H9 (cell line): ENCODE data around the gene WDR88. TPM values are rescaled to one million over a fixed set of nuclear protein-coding genes. Genes with fewer than 3 reads are reported as not detected.

Experiments
- DNase-seq: peaks from one replicate; pipeline ENCODE4 v3.0.0-alpha.2; 2017
- H2AFZ ChIP-seq: one replicate; pipeline ENCODE4 v1.6.1; 2013; ENCODE audit warnings: mild to moderate bottlenecking, low read length, control low read depth, moderate library complexity
- H2AK5ac ChIP-seq: 2 replicates; pipeline ENCODE4 v1.6.1; 2013; ENCODE audit warnings: low read length, control low read depth, mixed read lengths; ENCODE audit not compliant: insufficient read length
- H2BK120ac ChIP-seq: one replicate; pipeline ENCODE4 v1.6.1; 2013; ENCODE audit warnings: low read depth, mild to moderate bottlenecking, low read length, control low read depth, inconsistent platforms; ENCODE audit not compliant: poor library complexity, severe bottlenecking
- H2BK12ac ChIP-seq: 2 replicates; pipeline ENCODE4 v1.6.1; 2013; ENCODE audit warnings: low read length, control low read depth, mixed read lengths, low read depth; ENCODE audit not compliant: insufficient read length
- H2BK15ac ChIP-seq: 2 replicates; pipeline ENCODE4 v1.6.1; 2013; ENCODE audit warnings: low read depth, low read length, control low read depth
- H2BK20ac ChIP-seq: one replicate; pipeline ENCODE4 v1.6.1; 2013; ENCODE audit warnings: low read depth, mild to moderate bottlenecking, low read length, control low read depth, inconsistent platforms; ENCODE audit not compliant: poor library complexity, severe bottlenecking
- H2BK5ac ChIP-seq: 2 replicates; pipeline ENCODE4 v1.6.1; 2013; ENCODE audit warnings: low read length, control low read depth, mixed read lengths; ENCODE audit not compliant: insufficient read length
- H3K14ac ChIP-seq: 2 replicates; pipeline ENCODE4 v1.6.1; 2013; ENCODE audit warnings: low read length, control low read depth; ENCODE audit not compliant: insufficient read depth
- H3K18ac ChIP-seq: 2 replicates; pipeline ENCODE4 v1.6.1; 2013; ENCODE audit warnings: low read depth, mild to moderate bottlenecking, mixed read lengths, low read length, control low read depth; ENCODE audit not compliant: insufficient read length
- H3K23ac ChIP-seq: 2 replicates; pipeline ENCODE4 v1.6.1; 2013; ENCODE audit warnings: low read length, control low read depth, mixed read lengths, low read depth; ENCODE audit not compliant: insufficient read length
- H3K23me2 ChIP-seq: 2 replicates; pipeline ENCODE4 v1.6.1; 2013; ENCODE audit warnings: low read depth, mild to moderate bottlenecking, mixed read lengths, low read length, control low read depth; ENCODE audit not compliant: insufficient read length, poor library complexity, severe bottlenecking
- H3K27ac ChIP-seq: 2 replicates; pipeline ENCODE4 v1.5.1; 2013; ENCODE audit warnings: low read length, control low read depth, mixed read lengths, low read depth; ENCODE audit not compliant: insufficient read length
- H3K27me3 ChIP-seq: 2 replicates; pipeline ENCODE4 v1.6.1; 2013; ENCODE audit warnings: low read length, control low read depth, inconsistent platforms; ENCODE audit not compliant: insufficient read depth
- H3K4ac ChIP-seq: 2 replicates; pipeline ENCODE4 v1.6.1; 2013; ENCODE audit warnings: low read depth, mild to moderate bottlenecking, control low read depth, inconsistent platforms, low read length, moderate library complexity
- H3K4me1 ChIP-seq: 2 replicates; pipeline ENCODE4 v1.6.1; 2013; ENCODE audit warnings: low read length, control low read depth, inconsistent platforms; ENCODE audit not compliant: insufficient read depth
- H3K4me2 ChIP-seq: 2 replicates; pipeline ENCODE4 v1.6.1; 2013; ENCODE audit warnings: low read length, control low read depth, mixed read lengths; ENCODE audit not compliant: insufficient read length, insufficient read depth
- H3K56ac ChIP-seq: 2 replicates; pipeline ENCODE4 v1.6.1; 2013; ENCODE audit warnings: low read depth, mild to moderate bottlenecking, mixed read lengths, low read length, control low read depth; ENCODE audit not compliant: insufficient read length
- H3K79me1 ChIP-seq: 2 replicates; pipeline ENCODE4 v1.6.1; 2013; ENCODE audit warnings: low read depth, mild to moderate bottlenecking, moderate library complexity, low read length, control low read depth, inconsistent platforms; ENCODE audit not compliant: insufficient read depth, poor library complexity, severe bottlenecking
- H3K79me2 ChIP-seq: 2 replicates; pipeline ENCODE4 v1.6.1; 2013; ENCODE audit warnings: low read length, control low read depth, inconsistent platforms; ENCODE audit not compliant: insufficient read depth
- H3K9ac ChIP-seq: 2 replicates; pipeline ENCODE4 v1.6.1; 2013; ENCODE audit warnings: low read length, control low read depth, mixed read lengths; ENCODE audit not compliant: insufficient read length; ENCODE audit errors: extremely low read depth
- H3K9me3 ChIP-seq: one replicate; pipeline ENCODE4 v1.6.1; 2013; ENCODE audit warnings: low read depth, low read length, inconsistent platforms; ENCODE audit not compliant: control insufficient read depth
- H3T11ph ChIP-seq: one replicate; pipeline ENCODE4 v1.6.1; 2013; ENCODE audit warnings: mild to moderate bottlenecking, low read length, control low read depth, inconsistent platforms
- H4K20me1 ChIP-seq: one replicate; pipeline ENCODE4 v1.6.1; 2013; ENCODE audit not compliant: control insufficient read depth, insufficient read length, insufficient read depth
- H4K5ac ChIP-seq: 2 replicates; pipeline ENCODE4 v1.6.1; 2013; ENCODE audit warnings: low read depth, mild to moderate bottlenecking, mixed read lengths, low read length, control low read depth; ENCODE audit not compliant: insufficient read length
- H4K8ac ChIP-seq: replicated peaks from 2 replicates; pipeline ENCODE4 v1.6.1; 2013; ENCODE audit warnings: low read length, control low read depth, mixed read lengths, low read depth; ENCODE audit not compliant: insufficient read length
- H4K91ac ChIP-seq: 2 replicates; pipeline ENCODE4 v1.6.1; 2013; ENCODE audit warnings: low read depth, mild to moderate bottlenecking, moderate library complexity, mixed read lengths, low read length, control low read depth; ENCODE audit not compliant: insufficient read length
- H3K27ac Mint-ChIP-seq, 3 experiments: 2 replicates in 2 of 3; 3 replicates in 1 of 3; pipeline ENCODE4 v1.8.0; 2020 to 2021; ENCODE audit warnings: mixed read lengths in 3 of 3, mild to moderate bottlenecking in 1 of 3, moderate library complexity in 1 of 3
- H3K27me3 Mint-ChIP-seq: 2 replicates; pipeline ENCODE4 v1.8.0; 2021; ENCODE audit warnings: low read depth, mild to moderate bottlenecking, moderate library complexity, mixed read lengths
- H3K36me3 Mint-ChIP-seq, 3 experiments: 2 replicates in 2 of 3; 3 replicates in 1 of 3; pipeline ENCODE4 v1.8.0; 2020 to 2021; ENCODE audit warnings: low read depth in 3 of 3, mixed read lengths in 3 of 3; ENCODE audit not compliant: insufficient read depth in 1 of 3
- H3K4me1 Mint-ChIP-seq, 2 experiments: 2 replicates each; pipeline ENCODE4 v1.8.0; 2020; ENCODE audit warnings: mixed read lengths in 2 of 2
- H3K4me3 Mint-ChIP-seq, 2 experiments: 2 replicates in 1 of 2; 3 replicates in 1 of 2; pipeline ENCODE4 v1.8.0; 2020 to 2021; ENCODE audit warnings: mild to moderate bottlenecking in 2 of 2, mixed read lengths in 2 of 2, moderate library complexity in 1 of 2
- H3K9me3 Mint-ChIP-seq, 2 experiments: 2 replicates in 1 of 2; 3 replicates in 1 of 2; pipeline ENCODE4 v1.8.0; 2020; ENCODE audit warnings: mild to moderate bottlenecking in 2 of 2, mixed read lengths in 2 of 2, moderate library complexity in 1 of 2
- WGBS: extraction: QIAGEN DNeasy Blood & Tissue Kit; methylation state at CpG from one replicate; pipeline ENCODE4 v1.1.7; 2013; ENCODE audit warnings: missing lambda C conversion rate, low lambda C conversion rate, mixed read lengths; ENCODE audit not compliant: insufficient read length; ENCODE audit errors: extremely low coverage; 5-methylcytosine and 5-hydroxymethylcytosine counted together
- total RNA-seq: library from RNA; stranded (reverse); gene quantifications from 2 replicates; pipeline ENCODE4 v1.2.1, GENCODE V29; 2021
- TF ChIP-seq, protein P1 (sequence below): fragments of 200-600 bp; sonication (generic); conservative IDR thresholded peaks from 3 replicates; pipeline ENCODE4 v1.8.0; 2021; ENCODE audit warnings: antibody characterized with exemption, mild to moderate bottlenecking

Gene WDR88
- total RNA-seq, 1 experiment from 2014 or later: not detected

DNA sequence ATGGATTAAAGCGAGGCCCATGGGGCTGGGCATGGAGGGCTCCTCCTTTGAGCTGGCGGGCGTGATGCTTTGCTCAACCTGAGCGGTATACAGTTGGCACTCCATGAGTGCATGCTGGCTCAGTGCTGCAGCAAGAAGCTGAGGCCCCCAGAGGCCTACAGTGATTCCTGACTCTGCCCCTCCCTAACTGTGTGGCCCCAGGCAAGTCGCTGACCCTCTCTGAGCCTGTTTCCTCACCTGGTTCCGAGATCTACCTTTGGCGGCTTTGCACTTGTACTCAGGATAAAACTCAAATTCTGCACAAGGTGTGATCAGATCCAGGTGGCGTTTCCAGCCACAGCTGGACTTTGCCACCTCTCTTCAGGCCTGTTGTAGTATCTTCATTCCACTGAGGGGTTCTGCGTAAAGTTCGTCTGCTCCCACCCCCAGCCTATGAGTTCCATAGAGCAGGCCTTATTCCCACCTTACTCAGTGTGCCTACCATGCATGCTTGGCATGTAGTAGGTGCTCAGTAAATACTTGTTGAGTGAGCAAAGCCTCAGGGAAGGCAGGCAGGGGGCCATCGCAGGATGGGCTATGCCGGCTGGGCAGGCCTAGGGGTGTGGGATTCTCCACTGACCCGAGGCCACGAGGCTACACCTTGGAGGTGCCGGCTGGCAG is 70.1 kb downstream of the WDR88 start:
- Histone ChIP-seq H4K20me1 (peaks cover 2% of the 10 kb centered on the region), H3K4me2 (no peak overlapping the region), H2AK5ac (no peak overlapping the region), H3K23me2 (no peaks in the 10 kb centered on the region), H4K8ac (no peak overlapping the region), H3K56ac (no peak overlapping the region), H3K23ac (no peak overlapping the region), H2BK120ac (no peak overlapping the region), H2BK12ac (no peak overlapping the region), H2BK20ac (no peak overlapping the region), H2AFZ (no peak overlapping the region), H3K9me3 (no peaks in the 10 kb centered on the region), H3K27me3 (no peaks in the 10 kb centered on the region), H3K4me1 (no peaks in the 10 kb centered on the region), H3K14ac (no peak overlapping the region), H3K9ac (no peak overlapping the region), H3T11ph (no peak overlapping the region), H2BK5ac (no peak overlapping the region), H3K18ac (no peak overlapping the region), H3K79me2 (no peaks in the 10 kb centered on the region), H4K91ac (no peak overlapping the region), H3K79me1 (no peaks in the 10 kb centered on the region), H3K4ac (no peak overlapping the region), H2BK15ac (no peak overlapping the region), H3K27ac (no peak overlapping the region), H4K5ac (no peak overlapping the region)
- no peak for DNase-seq
- Mint-ChIP-seq H3K4me1 (no peaks in the 10 kb centered on the region), H3K27me3 (no peaks in the 10 kb centered on the region), H3K27ac (no peak overlapping the region), H3K36me3 (peaks cover 3 to 17% (median 13%) of the 10 kb centered on the region in 3 experiments; a peak in 6 of 7 replicates), H3K9me3 (no peaks in the 10 kb centered on the region), H3K4me3 (no peak overlapping the region)
- TF ChIP-seq, protein P1, sequence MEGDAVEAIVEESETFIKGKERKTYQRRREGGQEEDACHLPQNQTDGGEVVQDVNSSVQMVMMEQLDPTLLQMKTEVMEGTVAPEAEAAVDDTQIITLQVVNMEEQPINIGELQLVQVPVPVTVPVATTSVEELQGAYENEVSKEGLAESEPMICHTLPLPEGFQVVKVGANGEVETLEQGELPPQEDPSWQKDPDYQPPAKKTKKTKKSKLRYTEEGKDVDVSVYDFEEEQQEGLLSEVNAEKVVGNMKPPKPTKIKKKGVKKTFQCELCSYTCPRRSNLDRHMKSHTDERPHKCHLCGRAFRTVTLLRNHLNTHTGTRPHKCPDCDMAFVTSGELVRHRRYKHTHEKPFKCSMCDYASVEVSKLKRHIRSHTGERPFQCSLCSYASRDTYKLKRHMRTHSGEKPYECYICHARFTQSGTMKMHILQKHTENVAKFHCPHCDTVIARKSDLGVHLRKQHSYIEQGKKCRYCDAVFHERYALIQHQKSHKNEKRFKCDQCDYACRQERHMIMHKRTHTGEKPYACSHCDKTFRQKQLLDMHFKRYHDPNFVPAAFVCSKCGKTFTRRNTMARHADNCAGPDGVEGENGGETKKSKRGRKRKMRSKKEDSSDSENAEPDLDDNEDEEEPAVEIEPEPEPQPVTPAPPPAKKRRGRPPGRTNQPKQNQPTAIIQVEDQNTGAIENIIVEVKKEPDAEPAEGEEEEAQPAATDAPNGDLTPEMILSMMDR: no peak
- WGBS: no CpG with 5 or more reads among the region's 15 CpGs
